HG02571 (cell line): Measurements from ENCODE around the gene TRIM41.

Source experiments
- ATAC-seq: cut with Tn5 transposase; IDR thresholded peaks from one replicate; pipeline ENCODE4 v1.9.1; 2021; ENCODE audit warnings: mild to moderate bottlenecking, moderate library complexity; ENCODE audit not compliant: unreplicated experiment

Gene TRIM41

GRCh38 chr5:181192337-181193046, 30.6 kb upstream of the TRIM41 start:
- no peak for ATAC-seq

- ATAC-seq: no peak
Measured at GRCh38 chr5:181193656-181194055, 29.4 kb upstream of the TRIM41 start.

- ATAC-seq: no peak
Measured at GRCh38 chr5:181194489-181195248, 28.4 kb upstream of the TRIM41 start.

GRCh38 chr5:181195249-181195761, 27.8 kb upstream of the TRIM41 start:
- ATAC-seq: no peak

GRCh38 chr5:181197326-181197951, 25.6 kb upstream of the TRIM41 start:
- no peak for ATAC-seq

- ATAC-seq: no peak
Measured at GRCh38 chr5:181198106-181198685, 24.9 kb upstream of the TRIM41 start.

- ATAC-seq: peak; percentile 71
Measured at GRCh38 chr5:181198905-181199519, 24.1 kb upstream of the TRIM41 start.

- ATAC-seq: no peak
Measured at GRCh38 chr5:181199881-181200638, 23.0 kb upstream of the TRIM41 start.

GRCh38 chr5:181200816-181201215, 22.3 kb upstream of the TRIM41 start:
- ATAC-seq: no peak

- ATAC-seq: no peak
Measured at GRCh38 chr5:181203093-181203711, 19.9 kb upstream of the TRIM41 start.

- no peak for ATAC-seq
Measured at GRCh38 chr5:181203777-181204112, 19.3 kb upstream of the TRIM41 start.

GRCh38 chr5:181204113-181204825, 18.8 kb upstream of the TRIM41 start:
- ATAC-seq: no peak

- no peak for ATAC-seq
Measured at GRCh38 chr5:181204826-181205760, 18.0 kb upstream of the TRIM41 start, which contains the start of gene TRIM7. Gene TRIM7, minus strand, starts transcription at chr5:181205196. Its CDS starts 86 bp downstream, at chr5:181205110.

- no peak for ATAC-seq
Measured at GRCh38 chr5:181205761-181206649, 17.1 kb upstream of the TRIM41 start.

GRCh38 chr5:181207214-181207959, 15.7 kb upstream of the TRIM41 start:
- peak; percentile 24 for ATAC-seq

- no peak for ATAC-seq
Measured at GRCh38 chr5:181207960-181208253, 15.2 kb upstream of the TRIM41 start.
